Mesothelial cell of epicardium (in vitro differentiated cells): ENCODE data around the gene CFAP92. TPM values are rescaled to one million over a fixed set of nuclear protein-coding genes. Genes with fewer than 3 reads are reported as not detected.
A peak's percentile ranks its signal among the peaks of the same experiment; 100 is the strongest.
"Not testable (repeated sequence)": the region's sequence is repeated elsewhere in the genome, so short reads cannot be mapped to it uniquely, and the experiment has no call there.

Source experiments
- DNase-seq, 2 experiments: peaks; one replicate each; pipeline ENCODE4 v3.0.0; 2021; ENCODE audit warnings: low spot score in 2 of 2; ENCODE audit not compliant: unreplicated experiment in 2 of 2
- H3K27ac Mint-ChIP-seq: 2 replicates; pipeline ENCODE4 v1.8.0; 2021; ENCODE audit warnings: mixed read lengths
- H3K27me3 Mint-ChIP-seq: 2 replicates; pipeline ENCODE4 v1.8.0; 2021; ENCODE audit warnings: low read depth, mixed read lengths
- H3K36me3 Mint-ChIP-seq: 2 replicates; pipeline ENCODE4 v1.8.0; 2021; ENCODE audit warnings: mixed read lengths
- H3K4me1 Mint-ChIP-seq: 2 replicates; pipeline ENCODE4 v1.8.0; 2021; ENCODE audit warnings: mixed read lengths
- H3K4me3 Mint-ChIP-seq: 2 replicates; pipeline ENCODE4 v1.8.0; 2021; ENCODE audit warnings: mild to moderate bottlenecking, moderate library complexity, mixed read lengths
- H3K9me3 Mint-ChIP-seq: 2 replicates; pipeline ENCODE4 v1.8.0; 2021; ENCODE audit warnings: mixed read lengths
- total RNA-seq: library from RNA; stranded (reverse); gene quantifications from 3 replicates; pipeline ENCODE4 v1.2.1, GENCODE V29; 2021
- TF ChIP-seq, protein P1 (sequence below): fragments of 200-600 bp; sonication (generic); IDR thresholded peaks from one replicate; pipeline ENCODE4 v1.5.0; 2021; ENCODE audit warnings: antibody characterized with exemption; ENCODE audit not compliant: unreplicated experiment

Gene CFAP92
- total RNA-seq, 1 donor from 2014 or later, result 0.76 TPM

DNA sequence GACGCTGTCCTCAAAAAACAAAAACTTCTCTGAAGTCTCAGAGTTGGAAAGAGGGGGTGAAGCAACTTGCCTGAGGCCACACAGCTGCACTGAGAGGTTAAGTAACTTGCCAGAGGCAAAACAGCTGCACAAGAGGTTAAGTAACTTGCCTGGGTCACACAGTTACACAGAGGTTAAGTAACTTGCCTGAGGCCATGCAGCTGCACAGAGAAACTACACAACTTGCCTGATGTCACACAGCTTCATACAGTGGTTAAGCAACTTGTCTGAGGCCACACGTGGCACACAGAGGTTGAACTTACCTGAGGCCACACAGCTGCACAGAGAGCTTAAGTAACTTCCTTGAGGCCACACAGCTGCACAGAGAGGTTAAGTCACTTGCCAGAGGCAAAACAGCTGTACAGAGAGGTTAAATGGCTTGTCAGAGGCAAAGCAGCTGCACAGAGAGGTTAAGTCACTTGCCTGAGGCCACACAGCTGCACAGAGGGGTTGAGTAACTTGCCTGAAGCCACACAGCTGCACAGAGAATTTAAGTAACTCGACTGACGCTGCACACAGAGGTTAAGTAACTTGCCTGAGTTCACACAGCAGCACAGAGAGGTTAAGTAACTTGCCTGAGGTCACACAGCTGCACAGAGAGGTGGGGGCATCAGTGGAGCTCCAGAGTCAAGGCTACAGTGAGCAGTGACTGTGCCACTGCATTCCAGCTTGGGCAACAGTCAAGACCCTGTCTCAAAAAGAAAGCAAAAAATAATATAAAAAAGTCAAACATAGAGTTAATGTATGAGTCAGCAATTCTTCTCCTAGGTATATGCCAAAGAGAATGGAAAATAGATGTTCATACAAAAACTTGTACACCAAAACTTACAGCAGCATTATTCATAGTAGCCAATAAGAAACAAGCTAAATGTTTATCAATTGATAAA, 126.4 kb downstream of the CFAP92 start:
- no peak for DNase-seq
- Mint-ChIP-seq H3K27me3 (no peaks in the 10 kb centered on the region), H3K4me3 (no peak overlapping the region), H3K36me3 (no peaks in the 10 kb centered on the region), H3K27ac (no peak overlapping the region), H3K9me3 (no peaks in the 10 kb centered on the region), H3K4me1 (peaks cover 15% of the 10 kb centered on the region)
- TF ChIP-seq, protein P1, sequence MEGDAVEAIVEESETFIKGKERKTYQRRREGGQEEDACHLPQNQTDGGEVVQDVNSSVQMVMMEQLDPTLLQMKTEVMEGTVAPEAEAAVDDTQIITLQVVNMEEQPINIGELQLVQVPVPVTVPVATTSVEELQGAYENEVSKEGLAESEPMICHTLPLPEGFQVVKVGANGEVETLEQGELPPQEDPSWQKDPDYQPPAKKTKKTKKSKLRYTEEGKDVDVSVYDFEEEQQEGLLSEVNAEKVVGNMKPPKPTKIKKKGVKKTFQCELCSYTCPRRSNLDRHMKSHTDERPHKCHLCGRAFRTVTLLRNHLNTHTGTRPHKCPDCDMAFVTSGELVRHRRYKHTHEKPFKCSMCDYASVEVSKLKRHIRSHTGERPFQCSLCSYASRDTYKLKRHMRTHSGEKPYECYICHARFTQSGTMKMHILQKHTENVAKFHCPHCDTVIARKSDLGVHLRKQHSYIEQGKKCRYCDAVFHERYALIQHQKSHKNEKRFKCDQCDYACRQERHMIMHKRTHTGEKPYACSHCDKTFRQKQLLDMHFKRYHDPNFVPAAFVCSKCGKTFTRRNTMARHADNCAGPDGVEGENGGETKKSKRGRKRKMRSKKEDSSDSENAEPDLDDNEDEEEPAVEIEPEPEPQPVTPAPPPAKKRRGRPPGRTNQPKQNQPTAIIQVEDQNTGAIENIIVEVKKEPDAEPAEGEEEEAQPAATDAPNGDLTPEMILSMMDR, result no peak

DNA sequence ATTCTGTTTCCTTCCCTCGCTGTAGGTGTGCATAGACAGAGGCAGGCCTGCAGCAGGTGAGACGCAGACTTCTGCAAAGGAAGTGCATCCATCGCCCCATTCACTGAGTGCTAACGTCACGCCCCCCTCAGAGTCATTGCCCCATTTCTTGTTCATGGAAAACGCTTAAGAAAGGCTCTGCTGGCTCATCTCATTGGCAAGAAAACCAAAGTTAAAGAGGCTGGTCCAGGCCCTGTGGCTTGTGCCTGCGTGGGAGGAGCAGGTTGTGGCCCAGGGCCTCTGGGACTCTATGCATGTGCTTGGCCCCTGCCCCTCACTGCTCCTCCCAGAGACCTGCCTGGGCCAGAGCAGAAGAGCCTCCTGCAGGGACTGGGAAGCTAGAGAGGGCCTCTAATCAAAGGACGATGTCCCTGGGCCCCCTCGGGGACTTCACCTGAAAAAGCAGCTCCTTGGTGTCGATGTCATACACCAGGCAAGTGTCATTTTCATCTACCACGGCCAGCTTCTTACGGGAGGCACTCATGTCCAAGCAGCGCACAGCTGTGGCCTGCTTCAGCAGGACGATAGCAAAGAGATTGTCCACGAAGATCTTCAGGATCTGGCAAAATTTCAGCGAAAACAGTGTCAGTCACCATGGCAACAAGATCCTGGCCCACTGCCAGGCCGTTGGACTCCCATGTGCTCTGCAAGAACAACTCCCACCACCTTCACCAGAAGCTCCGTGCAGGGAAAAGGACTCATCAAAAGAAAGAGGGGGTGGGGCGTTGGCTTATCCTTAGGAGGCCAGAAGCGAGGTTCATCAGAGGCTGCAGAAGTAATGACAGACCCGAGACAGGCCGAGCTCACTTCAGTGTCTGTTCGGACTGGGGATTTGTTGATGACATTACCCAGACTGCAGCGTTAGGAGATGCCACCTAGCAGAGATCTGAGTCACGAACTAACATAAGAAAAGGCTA, 128.7 kb downstream of the CFAP92 start:
- Mint-ChIP-seq H3K9me3 (peaks cover 13% of the 10 kb centered on the region), H3K27ac (peak overlapping the region; percentile 80), H3K4me1 (peaks cover 15% of the 10 kb centered on the region), H3K36me3 (peaks cover 12% of the 10 kb centered on the region), H3K4me3 (peak overlapping the region; percentile 24)
- H3K27me3 Mint-ChIP-seq, result not testable (repeated sequence)
- DNase-seq, result peak; percentile 58 to 86

DNA sequence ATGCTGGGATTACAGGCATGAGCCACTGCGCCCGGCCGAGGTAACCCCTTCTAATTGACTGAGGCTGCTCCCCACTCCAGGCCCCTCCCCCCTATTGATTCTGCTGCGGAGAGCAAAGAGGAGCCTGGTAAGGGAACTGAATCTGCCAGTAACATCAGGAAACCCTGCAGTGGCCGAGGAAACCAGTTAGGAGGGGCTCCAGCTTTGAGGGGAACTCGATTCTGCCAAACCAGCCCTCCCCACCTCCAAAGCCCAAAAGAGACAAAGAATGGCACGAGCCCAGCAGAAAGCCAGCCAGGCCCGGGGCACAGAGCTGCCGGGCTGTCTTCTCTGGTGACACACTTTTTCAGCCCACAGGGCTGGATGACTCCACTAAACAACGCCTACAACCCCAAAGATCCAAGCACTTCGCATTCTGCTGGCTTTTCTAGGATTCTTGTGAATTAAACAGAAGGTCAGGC, 129.5 kb downstream of the CFAP92 start:
- DNase-seq, result no peak
- no peaks in the 10 kb centered on the region for H3K27me3 Mint-ChIP-seq
- TF ChIP-seq, protein P1, result no peak
- peaks cover 20% of the 10 kb centered on the region for H3K36me3 Mint-ChIP-seq
- H3K4me1 Mint-ChIP-seq, result peaks cover 15% of the 10 kb centered on the region
- peaks cover 20% of the 10 kb centered on the region for H3K9me3 Mint-ChIP-seq
- no peak overlapping the region for H3K4me3 Mint-ChIP-seq
- H3K27ac Mint-ChIP-seq, result peak overlapping the region; percentile 80

DNA sequence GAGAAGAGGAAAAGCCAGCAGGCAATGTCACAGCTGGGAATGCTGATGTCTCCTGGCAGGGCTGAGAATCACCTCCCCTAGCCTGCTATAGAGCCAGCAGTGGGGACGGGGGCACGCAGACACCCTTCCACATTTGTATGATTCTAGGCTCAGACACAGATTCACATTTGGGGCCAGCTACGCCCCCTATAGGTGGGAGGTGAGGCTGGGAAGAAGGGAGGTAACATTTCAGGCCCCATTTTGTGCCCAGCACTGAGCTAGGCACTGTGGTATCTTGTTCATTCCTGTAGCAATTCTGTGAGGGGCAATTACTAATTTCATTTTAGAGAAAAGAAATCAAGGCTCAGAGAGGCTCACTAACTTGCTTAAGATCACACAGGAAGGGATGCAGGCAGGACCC, 130.3 kb downstream of the CFAP92 start:
- Mint-ChIP-seq H3K36me3 (peaks cover 21% of the 10 kb centered on the region), H3K27me3 (no peaks in the 10 kb centered on the region), H3K4me3 (no peak overlapping the region), H3K9me3 (peaks cover 28% of the 10 kb centered on the region), H3K4me1 (peaks cover 15% of the 10 kb centered on the region), H3K27ac (no peak overlapping the region)
- TF ChIP-seq, protein P1, result no peak
- no peak for DNase-seq

DNA sequence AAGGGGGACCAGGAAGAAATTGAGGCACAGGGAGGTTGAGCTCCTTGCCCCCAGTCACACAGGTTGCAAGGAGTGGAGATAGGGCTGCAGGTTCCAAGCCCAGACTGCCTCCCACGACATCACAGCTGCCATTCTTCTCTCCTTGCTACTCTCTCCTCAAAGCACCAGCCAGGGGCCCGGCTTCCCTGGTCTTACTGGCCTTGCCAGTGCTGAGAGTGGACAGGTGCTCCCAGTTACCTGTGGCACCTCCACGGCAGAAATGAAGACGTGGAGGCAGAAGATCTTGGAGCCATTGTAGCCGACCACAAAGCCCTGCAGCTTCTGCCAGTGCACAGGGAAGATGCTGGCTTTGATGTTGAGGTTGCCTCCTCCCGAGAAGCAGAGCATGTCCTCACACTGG, 132.4 kb downstream of the CFAP92 start:
- TF ChIP-seq, protein P1, result no peak
- Mint-ChIP-seq H3K27me3 (no peaks in the 10 kb centered on the region), H3K4me1 (peaks cover 15% of the 10 kb centered on the region), H3K9me3 (peaks cover 42% of the 10 kb centered on the region), H3K36me3 (peaks cover 30% of the 10 kb centered on the region), H3K4me3 (no peak overlapping the region), H3K27ac (no peak overlapping the region)
- no peak for DNase-seq

Other genes starting within 250 kb of the CFAP92 start
- 54.9 to 61.8 TPM (median 61.8 TPM) in 3 replicates for gene ACAD9, start 114.5 kb downstream of the CFAP92 start, total RNA-seq
- gene EFCC1, start 7.2 kb upstream of the CFAP92 start, total RNA-seq, result 0.29 to 0.67 TPM (median 0.31 TPM) in 3 replicates
- not detected in 3 replicates for gene GP9, start 66.7 kb upstream of the CFAP92 start, total RNA-seq
- gene RAB43, start 127.7 kb upstream of the CFAP92 start, total RNA-seq, result 20.8 to 28.1 TPM (median 24.7 TPM) in 3 replicates
- gene ISY1, start 167.0 kb upstream of the CFAP92 start, total RNA-seq, result 37.5 to 40.3 TPM (median 38.5 TPM) in 3 replicates
- 217 to 223 TPM (median 222 TPM) in 3 replicates for gene CNBP, start 189.8 kb upstream of the CFAP92 start, total RNA-seq